GM18508 (cell line): ENCODE measurements around the gene HIVEP3.
"Not testable (repeated sequence)": the region's sequence is repeated elsewhere in the genome, so short reads cannot be mapped to it uniquely, and the experiment has no call there.

Source experiments
- ATAC-seq: cut with Tn5 transposase; IDR thresholded peaks from one replicate; pipeline ENCODE4 v1.9.1; 2021; ENCODE audit warnings: moderate number of reproducible peaks; ENCODE audit not compliant: insufficient read depth, unreplicated experiment

Gene HIVEP3

GRCh38 chr1:41918450-41919043 is at the start of gene HIVEP3:
HIVEP3 (minus strand) TSS chr1:41918922.
- ATAC-seq: no peak

DNA sequence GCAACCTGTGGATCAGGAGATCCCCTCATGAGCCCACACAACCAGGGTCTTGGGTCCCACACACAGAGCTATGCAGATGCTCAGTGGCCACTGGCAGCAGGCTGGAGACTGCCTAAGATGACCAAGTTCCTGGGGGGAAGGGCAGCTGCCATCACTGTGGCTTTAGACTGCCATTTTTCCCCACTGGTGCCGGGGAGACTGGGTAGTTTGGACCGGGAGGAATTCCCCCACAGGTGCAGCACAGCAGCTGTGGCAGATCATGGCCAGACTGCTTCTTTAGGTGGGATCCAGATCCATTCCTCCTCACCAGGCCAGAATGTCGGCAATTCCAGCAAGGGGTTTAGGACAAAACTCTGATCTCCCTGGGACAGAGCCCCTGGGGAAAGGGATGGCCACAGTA is 45.7 kb upstream of the HIVEP3 start:
- no peak for ATAC-seq

DNA sequence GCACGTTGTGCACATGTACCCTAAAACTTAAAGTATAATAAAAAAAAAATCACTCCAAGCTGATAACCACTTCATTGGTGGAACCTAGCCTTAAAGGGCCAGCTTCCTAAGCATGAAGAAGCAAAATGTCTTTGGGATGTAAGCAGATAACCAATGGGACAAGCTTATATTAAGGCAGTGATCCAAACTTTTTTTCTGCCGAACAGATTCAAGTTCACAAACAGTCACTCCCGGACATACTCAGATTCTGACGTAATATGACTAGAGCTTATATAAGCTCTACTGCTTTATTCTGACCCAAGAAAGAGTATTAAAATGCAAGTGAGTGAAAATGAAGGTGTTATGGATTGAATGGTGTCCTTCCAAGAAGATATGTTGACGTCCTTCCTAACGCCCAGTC is 44.9 kb upstream of the HIVEP3 start:
- no peak for ATAC-seq

- ATAC-seq: no peak
These were observed 39.4 kb upstream of the HIVEP3 start for GRCh38 chr1:41958015-41958673.

DNA sequence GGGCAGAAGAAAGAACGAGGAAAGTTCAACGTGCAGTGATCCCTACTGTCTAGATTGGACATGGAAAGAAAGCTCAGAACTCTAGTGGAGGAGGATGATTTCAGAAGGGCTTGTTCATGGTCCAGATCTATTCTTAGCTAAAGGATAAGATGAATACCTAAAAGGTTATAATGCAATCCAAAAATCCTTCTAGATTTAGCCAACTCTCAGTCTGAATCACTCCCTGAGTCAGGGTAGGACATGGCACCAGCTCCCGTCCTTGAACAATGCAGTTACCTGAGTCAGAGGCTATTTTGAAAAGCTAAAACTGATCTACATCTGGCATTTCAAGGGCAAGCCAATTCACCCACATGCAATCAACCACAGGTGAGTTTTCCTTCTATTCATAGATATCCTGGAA is 38.8 kb upstream of the HIVEP3 start:
- ATAC-seq: no peak

DNA sequence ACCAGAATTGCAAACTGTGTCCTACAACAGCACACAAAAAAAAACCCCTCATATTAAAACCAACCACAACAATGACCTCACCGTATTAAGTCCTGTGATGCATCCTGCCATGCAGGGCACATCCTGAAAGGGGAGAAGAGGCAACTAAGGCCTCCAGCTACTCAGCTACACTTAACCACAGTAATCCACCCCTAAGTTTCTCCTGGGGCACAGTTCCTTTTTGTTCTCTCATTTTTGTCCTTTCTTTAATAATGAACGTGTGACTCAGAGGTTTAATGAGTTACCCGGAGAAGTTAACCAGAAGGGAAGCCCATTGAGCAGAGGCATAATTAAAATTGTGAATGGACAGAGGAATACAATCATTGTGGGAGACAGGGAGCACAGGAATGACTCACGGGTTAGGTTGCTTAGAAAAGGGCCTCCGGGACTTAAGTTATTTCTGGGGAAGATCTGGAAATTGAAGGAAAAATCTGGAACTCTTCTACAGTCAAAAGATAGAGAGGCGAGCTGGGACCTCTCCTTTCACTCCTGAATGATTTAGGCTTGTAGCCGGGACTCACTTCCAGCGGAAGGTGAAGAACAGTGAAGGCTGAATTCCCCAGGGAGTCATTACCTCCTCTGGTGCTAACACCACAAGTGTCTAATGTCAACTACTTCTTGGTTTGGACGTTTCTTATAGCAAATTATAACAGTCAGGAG is 36.9 kb upstream of the HIVEP3 start:
- peak; percentile 78 for ATAC-seq

DNA sequence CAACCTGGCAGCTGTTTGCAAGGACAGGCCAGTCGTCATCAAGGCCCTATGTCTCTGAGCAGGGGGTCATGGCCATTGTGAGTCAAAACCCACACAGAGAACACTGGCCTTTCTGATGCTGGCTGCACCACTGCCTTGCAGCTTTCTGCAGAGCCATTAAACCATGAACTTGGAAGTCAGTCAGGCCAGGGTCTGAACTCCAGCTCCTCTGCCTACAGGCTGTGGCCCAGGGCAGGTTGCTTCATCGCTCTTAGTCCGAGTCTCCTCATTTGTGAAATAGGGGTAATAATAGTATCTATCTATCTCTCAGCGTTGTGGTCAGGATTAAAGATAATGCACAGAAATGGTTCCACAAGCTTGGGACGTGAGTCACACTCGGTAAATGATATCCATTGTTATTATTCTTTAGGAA is 35.8 kb upstream of the HIVEP3 start:
- no peak for ATAC-seq

DNA sequence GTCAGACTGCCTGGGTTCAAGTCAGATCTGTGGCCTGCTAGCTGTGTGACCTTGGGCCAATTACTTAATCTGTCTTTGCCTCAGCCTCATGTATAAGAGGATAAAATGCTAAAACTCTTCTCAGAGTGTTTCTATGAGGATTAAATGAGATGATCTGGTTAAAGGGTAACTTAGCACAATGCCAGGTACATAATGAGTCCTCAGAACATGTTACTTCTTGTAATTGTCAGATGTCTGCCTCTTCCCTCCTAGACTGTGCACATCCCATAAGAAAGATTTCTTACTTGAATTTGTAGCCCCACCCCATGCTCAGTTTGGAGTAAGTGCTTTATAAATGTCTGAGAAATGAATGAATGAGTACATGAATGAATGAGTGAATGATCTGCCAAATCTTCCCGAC is 34.6 kb upstream of the HIVEP3 start:
- no peak for ATAC-seq

DNA sequence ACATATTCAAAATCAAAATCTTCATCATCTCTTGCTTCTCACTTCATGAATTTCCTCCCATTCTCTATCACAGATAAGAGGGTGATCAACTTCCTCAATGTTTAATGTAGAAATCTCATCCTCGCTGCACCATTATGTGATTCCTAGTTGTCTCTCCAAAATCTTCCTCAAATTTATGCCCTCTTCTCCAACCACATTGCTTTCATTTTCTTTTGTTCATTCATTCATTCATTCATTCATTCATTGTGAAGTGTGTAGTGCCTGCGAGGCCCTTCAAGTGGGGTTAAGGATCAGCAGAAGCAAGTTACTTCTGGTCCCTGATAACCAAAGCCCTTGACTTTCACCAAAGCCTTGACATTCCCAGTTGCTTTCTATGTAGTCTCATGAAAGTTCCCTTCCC is 33.5 kb upstream of the HIVEP3 start:
- no peak for ATAC-seq

- ATAC-seq: not testable (repeated sequence)
These were observed 32.8 kb upstream of the HIVEP3 start for GRCh38 chr1:41951492-41951891.

DNA sequence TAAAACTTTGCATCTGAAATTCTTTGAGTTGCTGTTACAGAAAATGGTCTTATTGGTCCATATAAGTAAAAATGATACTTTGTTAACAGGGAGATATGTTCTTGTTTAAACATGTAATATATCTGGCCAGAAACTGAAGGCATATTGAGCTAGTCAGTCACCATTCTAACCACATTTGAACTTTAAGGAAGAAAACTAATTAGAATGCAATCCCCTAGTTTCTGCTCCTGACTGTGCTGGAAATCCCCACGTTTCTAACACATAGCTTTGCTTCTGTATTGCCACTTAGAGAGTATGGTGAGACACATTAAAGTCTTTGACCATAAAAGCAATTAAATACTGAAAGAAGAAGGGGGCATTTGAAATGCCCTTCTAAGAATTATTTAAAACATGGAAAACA is 32.1 kb upstream of the HIVEP3 start:
- ATAC-seq: no peak

DNA sequence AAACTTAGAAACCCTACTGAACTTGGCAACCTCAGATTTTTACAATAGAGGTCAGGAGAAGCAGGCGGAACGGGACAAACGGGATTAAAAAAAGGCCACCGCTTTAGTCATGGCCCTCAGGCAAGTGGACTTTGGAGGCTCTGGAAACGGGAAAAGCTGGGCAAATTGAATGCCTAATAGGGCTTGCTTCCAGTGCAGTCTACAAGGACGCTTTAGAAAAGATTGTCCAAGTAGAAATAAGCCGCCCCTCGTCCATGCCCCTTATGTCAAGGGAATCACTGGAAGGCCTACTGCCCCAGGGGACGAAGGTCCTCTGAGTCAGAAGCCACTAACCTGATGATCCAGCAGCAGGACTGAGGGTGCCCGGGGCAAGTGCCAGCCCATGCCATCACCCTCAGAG is 27.2 kb upstream of the HIVEP3 start:
- not testable (repeated sequence) for ATAC-seq

DNA sequence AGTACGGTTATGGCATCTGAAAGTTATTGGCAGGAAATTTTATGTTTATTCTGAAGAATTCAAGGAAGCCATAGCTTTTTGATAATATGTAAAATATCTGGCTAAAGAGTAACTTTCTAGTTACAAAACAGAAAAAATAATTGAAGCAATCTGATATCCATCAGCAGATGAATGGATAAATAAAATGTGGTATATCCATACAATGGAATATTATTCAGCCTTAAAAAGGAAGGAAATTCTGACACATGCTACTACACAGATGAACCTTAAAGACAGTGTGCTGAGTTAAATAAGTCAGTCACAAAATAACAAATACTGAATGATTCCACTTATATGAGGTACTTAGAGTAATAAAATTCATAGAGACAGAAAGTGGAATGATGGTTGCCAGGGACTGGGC is 25.0 kb upstream of the HIVEP3 start:
- ATAC-seq: no peak

- no peak for ATAC-seq
These were observed 23.6 kb upstream of the HIVEP3 start for GRCh38 chr1:41942278-41942677.

DNA sequence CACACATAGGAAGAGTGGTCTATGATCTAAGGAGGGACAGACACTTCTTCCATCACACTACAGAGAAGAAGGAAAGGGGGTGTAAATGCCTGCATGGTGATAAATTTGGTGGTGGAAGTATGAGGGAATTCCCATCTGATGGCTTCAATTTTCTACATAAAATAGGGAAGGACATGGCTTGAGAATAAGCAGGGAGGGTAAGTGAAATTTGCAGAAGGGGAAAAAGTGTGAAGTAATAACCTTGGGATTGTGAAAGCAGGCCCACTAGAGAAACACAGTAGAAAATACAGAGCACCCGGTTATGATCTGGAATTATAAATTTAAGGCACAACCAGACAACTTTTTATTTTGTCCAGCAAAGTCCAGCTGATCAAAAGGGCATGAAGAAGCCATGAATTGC is 22.7 kb upstream of the HIVEP3 start:
- no peak for ATAC-seq

GRCh38 chr1:41939194-41939593 is 20.5 kb upstream of the HIVEP3 start:
- ATAC-seq: no peak

GRCh38 chr1:41936107-41936506 is 17.4 kb upstream of the HIVEP3 start:
- ATAC-seq: no peak

DNA sequence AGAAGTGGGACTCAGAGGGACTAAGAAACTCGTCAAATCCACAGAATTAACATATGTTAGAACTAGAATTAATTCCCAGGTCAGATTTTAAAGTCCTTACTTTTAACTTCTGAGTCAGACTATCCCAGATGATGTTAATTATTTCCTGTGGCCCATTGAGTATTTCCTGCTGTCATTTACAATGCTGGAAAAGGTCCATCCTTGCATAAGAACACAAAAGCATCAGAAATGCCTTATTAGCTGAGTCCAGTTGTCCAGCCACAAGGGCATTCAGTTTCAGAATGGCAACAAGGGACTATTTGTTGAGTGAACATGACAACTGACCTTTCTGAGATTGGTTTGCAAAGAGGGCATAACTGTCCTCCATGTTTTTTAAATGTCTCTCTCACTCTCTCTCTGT is 16.5 kb upstream of the HIVEP3 start:
- ATAC-seq: no peak

GRCh38 chr1:41933106-41933505 is 14.4 kb upstream of the HIVEP3 start:
- no peak for ATAC-seq

DNA sequence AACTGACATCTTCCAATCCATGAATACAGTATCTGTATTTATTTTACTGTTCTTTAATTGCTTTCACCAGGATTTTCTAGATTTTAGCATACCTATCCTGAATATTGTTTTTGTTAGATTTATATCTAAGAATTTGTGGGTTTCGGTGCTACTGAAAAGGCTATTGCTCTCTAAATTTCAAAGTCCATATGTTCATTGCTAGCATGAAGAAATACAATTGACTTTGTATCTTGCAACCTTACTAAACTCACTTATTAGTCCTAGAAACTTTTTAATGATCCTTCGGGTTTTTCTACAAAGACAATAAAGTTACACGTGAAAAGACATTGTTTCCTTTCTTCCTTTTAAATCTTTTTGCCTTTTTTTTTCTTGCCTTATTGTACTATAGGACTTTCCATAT is 12.9 kb upstream of the HIVEP3 start:
- ATAC-seq: no peak

GRCh38 chr1:41927118-41927517 is 8.4 kb upstream of the HIVEP3 start:
- ATAC-seq: no peak

GRCh38 chr1:41925712-41926111 is 7.0 kb upstream of the HIVEP3 start:
- no peak for ATAC-seq
